ENCODE measurements around the gene TRAF3.
"Not testable (repeated sequence)": the region's sequence is repeated elsewhere in the genome, so short reads cannot be mapped to it uniquely, and the experiment has no call there.

TRAF3 gene

GRCh38 chr14:102825307-102826095 lies 48.3 kb downstream of the TRAF3 start:
- no peak for DNase-seq (ENCODE audit: insufficient read length, low spot score)
- FAIRE-seq: no peak

GRCh38 chr14:102826161-102826560 lies 48.9 kb downstream of the TRAF3 start:
- FAIRE-seq: no peak
- DNase-seq (ENCODE audit: insufficient read length, low spot score): no peak

- DNase-seq (ENCODE audit: insufficient read length, low spot score): no peak
- FAIRE-seq: no peak
Measured at GRCh38 chr14:102826751-102827675, 49.8 kb downstream of the TRAF3 start.

DNA sequence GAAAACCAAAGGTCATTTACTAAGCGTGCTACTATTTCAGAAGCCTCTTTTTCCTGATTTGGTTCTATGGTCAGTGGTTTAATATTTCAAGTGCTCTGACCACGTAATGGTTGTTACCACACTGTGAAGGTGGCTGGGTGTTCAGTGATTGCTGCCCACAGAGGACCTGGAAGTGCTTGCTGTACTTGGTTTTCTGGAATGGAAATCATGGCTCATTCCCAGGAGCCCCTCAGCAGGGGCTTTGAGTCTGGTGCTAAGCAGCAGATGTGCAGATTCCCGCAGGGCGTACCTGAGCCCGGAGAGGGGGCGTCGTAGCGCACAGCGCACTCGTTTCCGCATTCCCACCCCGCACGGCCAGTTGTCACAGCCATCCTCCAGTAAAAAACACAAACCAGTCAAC lies 50.5 kb downstream of the TRAF3 start:
- DNase-seq (ENCODE audit: insufficient read length, low spot score): no peak
- FAIRE-seq: no peak

GRCh38 chr14:102828151-102828550 lies 50.9 kb downstream of the TRAF3 start:
- FAIRE-seq: no peak

DNA sequence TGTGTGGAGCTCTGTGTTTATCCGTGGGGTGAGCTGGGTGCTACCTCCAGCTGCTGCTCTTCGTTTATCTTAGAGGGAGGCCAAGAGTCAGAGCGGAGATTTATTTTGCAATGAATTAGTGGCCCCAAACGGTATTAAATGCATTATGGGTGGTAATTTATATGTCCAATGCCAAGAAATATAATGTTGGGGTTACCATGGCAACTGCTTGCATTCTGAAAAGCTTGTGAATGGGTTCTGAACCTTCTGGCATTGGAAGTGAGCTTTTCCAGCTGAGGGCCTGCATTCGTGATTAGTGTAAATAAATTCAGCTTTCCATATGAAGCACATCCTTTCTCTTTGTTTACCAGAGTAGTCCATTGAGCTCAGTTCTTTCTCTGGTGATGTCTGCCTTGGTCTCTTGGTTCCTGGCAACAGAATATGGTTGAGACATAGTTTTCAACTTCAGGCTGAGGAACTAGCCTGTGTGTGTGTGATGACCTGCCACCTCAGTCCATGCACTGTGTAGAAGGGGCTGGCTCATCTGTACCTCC lies 51.8 kb downstream of the TRAF3 start:
- DNase-seq (ENCODE audit: insufficient read length, low spot score) (no peak), FAIRE-seq (peak; percentile 4)

More at GRCh38 chr14:102828151-102828550, 50.9 kb downstream of the TRAF3 start:
- no peak for DNase-seq (ENCODE audit: insufficient read length, low spot score)

DNA sequence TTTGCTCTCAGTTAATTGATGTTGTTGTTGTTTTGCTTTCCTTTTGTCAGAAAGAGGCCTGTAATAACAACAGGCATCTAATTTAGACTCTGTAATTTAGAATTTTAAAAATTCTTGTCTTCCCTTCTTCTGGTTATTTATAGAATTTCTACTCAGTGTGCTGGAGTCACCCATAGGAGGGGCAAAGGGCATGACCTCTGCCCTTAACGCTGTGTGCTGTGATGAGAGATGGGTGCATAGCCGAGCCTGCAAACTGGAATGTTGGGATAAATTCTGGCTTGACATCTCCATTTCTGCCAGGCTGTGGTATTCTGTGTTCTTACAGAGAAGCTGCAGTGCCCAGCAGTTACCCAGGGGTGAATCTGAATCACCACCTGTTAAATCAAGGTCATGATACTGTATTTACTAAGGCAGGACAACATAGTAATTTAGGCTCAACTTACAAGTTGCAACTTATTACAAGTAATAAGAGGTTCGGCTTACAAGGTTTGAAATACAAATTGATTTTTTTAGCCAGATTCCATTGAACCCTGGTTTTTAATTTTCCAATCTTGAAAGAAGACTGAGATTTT lies 53.3 kb downstream of the TRAF3 start:
- DNase-seq (ENCODE audit: insufficient read length, low spot score) (no peak), FAIRE-seq (no peak)

DNA sequence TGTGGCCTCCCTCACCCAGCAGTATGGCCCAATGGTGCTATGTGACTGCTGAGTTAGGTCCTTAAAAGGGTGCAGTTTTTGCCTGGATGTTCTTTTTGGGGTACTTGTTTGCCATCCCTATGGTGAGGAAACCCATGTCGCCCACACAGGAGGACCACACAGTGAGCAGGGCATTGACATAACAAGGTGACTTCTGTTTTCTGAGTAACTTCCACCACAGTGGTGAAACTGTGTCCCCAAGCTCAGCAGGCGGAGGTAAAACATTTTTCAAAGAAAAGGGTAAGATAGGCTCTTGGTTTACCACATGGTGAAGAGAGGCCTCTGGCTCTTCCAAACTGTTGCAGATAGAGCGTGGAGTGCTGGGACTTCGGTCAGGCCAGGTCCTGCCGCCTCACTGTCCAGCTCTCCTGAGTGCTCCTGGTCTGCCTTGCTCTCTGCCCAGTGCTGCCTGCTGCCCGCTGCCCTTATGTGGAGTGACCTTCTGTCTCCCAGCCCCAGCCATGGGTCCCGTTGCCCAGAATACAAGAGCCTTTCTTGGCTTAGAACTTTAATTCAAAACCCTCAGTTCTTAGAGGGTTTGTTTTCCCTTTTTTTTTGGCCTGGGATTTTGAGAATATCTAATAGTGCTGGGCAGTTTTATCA lies 54.0 kb downstream of the TRAF3 start:
- no peak for DNase-seq (ENCODE audit: insufficient read length, low spot score)
- no peak for FAIRE-seq

DNA sequence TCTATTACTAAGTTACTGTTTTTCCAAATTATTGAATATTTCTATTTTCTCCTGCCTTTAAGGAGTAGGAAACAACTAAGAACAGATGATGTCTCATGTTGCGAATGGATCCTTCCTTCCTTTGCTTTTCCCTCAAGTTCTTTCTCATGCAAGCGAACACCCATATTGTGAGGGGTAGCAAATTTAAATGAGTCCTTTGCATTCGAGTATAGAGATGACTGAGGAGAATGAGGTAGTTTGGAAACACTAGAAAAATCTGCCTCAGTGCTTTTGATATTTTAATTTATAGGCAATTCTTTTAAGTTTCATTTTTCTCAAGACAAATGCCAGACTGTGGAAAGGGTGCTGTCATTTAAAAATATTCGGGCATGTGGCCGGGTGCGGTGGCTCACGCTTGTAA lies 56.1 kb downstream of the TRAF3 start:
- DNase-seq (ENCODE audit: insufficient read length, low spot score): no peak
- no peak for FAIRE-seq

GRCh38 chr14:102833991-102834390 lies 56.7 kb downstream of the TRAF3 start:
- FAIRE-seq (no peak), DNase-seq (ENCODE audit: insufficient read length, low spot score) (no peak)

GRCh38 chr14:102835959-102836358 lies 58.7 kb downstream of the TRAF3 start:
- no peak for FAIRE-seq
- DNase-seq (ENCODE audit: insufficient read length, low spot score): no peak

DNA sequence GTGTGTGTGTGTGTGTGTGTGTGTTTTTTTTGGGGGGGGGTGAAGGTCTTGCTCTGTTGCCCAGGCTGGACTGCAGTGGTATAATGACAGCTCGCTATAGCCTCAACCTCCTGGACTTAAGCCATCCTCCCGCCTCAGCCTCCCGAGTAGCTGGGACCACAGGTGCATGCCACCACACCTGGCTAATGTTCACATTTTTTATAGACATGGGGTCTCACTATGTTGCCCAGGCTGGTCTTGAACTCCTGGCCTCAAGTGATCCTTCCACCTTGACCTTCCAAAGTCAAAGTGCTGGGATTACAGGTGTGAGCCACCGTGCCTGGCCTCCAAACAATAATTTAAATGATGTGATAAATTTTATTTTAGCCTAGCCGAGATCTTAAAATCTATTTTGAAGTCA lies 59.9 kb downstream of the TRAF3 start:
- FAIRE-seq; DNase-seq (ENCODE audit: insufficient read length, low spot score): not testable (repeated sequence)

GRCh38 chr14:102838501-102838900 lies 61.3 kb downstream of the TRAF3 start:
- FAIRE-seq (no peak), DNase-seq (ENCODE audit: insufficient read length, low spot score) (no peak)

DNA sequence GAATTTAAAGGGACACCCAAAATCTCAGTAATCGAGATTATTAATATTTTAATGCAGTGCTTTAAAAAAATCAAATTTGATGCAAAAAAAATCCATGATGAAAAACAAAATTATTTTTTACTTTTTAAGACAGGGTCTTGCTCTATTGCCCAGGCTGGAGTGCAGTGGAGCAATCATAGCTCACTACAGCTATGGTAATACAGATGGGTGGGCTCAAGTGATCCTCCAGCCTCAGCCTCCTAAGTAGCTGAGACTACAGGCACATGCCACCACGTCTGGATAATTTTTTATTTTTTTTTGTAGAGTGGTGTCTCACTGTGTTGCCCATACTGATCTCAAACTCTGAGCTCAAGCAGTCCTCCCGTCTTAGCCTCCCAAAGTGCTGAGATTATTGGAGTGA lies 62.9 kb downstream of the TRAF3 start:
- FAIRE-seq (no peak), DNase-seq (ENCODE audit: insufficient read length, low spot score) (no peak)

DNA sequence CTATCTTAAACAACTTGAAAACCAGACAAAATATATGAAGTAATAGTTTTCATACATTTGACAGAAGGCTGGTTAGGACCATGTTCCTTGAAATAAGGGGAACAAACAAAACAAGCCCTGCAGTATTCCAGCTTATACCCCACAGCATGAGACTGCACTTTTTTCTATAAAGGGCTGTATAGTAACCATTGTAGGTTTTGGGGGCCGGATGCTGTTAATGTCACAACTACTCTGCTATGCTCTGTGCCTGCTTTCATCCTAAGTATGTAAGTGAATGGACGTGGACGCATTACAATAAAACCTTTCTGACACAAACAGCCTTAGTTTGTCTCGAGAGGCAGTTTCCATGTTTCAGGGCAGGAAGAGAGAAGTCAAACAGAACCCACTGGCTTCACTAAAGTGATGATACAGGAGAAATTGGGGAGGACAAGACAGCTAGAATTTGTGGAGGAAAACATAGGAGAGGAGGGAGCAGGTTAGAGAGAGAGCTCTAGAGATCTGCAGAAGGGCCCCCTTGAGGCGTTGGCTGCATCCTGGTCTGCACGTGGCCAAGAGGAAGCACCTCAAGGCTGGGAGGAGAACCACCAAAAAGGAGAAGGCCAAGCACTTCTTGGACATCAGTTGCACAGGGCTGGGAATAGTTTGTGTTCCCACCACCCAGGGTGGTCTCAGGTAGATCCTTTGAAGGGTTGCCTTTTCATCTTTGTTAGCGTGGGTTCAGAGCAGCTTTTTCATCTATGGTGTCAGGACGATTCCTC lies 63.7 kb downstream of the TRAF3 start:
- DNase-seq (ENCODE audit: insufficient read length, low spot score): no peak
- no peak for FAIRE-seq

DNA sequence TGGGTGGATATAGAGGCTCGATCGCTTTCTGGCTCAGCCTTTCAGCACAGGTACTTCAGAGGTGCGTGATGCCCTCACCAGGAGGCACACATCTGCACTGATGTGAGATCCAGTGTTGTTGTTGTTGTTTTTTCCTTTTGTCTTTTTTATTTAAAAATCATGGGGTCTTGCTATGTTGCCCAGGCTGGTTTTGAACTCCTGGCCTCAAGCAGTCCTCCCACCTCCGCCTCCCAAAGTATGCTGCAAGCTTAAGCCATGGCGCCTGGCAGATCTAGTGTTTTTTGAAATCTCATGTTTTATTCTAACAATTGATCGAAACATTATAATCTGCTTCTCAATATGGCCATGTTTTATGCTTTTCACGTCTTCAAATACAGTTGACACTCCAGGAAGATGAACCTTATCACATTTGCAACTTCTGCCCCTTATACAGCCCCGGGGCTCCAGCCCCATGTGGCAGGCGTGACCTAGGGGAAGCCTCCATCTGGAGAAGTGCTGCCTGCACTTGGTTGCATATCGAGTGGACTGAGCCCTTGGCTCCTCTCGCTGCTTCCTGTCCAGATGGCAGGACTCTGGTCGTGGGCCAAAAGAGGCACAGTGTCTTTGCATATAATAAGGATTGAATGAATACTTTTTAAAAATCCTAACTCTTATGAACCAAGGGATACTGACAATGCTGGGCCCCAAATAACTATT lies 71.7 kb downstream of the TRAF3 start:
- no peak for FAIRE-seq
- no peak for DNase-seq (ENCODE audit: insufficient read length, low spot score)

- no peak for DNase-seq (ENCODE audit: insufficient read length, low spot score)
- no peak for FAIRE-seq
Measured at GRCh38 chr14:102849526-102850379, 72.5 kb downstream of the TRAF3 start.

- DNase-seq (ENCODE audit: insufficient read length, low spot score): no peak
- FAIRE-seq: no peak
Measured at GRCh38 chr14:102853648-102854047, 76.4 kb downstream of the TRAF3 start.
